Calu3 (cell line): ENCODE data around the gene KCNIP3. TPM values are rescaled to one million over a fixed set of nuclear protein-coding genes. Genes with fewer than 3 reads are reported as not detected.

Experiments used
- BruUV-seq: library from RNA; stranded (reverse); fragments of 400-500 nt; replicated peaks from 2 replicates; lab custom pipeline; 2021; lab: Mats Ljungman, UMichigan
- CTCF ChIA-PET: fragments of 300-600 bp; sonication (Branson Sonifier 250); formaldehyde crosslinking; loops from one replicate; lab custom pipeline; 2022; ENCODE audit warnings: antibody characterized with exemption; lab: Charles Lee
- DNase-seq: peaks from one replicate; pipeline ENCODE4 v3.0.0; 2022
- H3K27ac Mint-ChIP-seq: one replicate; pipeline ENCODE4 v1.8.0; 2022; ENCODE audit warnings: mixed read lengths; ENCODE audit not compliant: unreplicated experiment
- H3K27me3 Mint-ChIP-seq: one replicate; pipeline ENCODE4 v1.8.0; 2022; ENCODE audit warnings: mixed read lengths; ENCODE audit not compliant: unreplicated experiment
- H3K36me3 Mint-ChIP-seq: one replicate; pipeline ENCODE4 v1.8.0; 2022; ENCODE audit warnings: mild to moderate bottlenecking, moderate library complexity, mixed read lengths; ENCODE audit not compliant: insufficient read depth, unreplicated experiment
- H3K4me1 Mint-ChIP-seq: one replicate; pipeline ENCODE4 v1.8.0; 2022; ENCODE audit warnings: mild to moderate bottlenecking, low read depth, mixed read lengths; ENCODE audit not compliant: unreplicated experiment
- H3K4me3 Mint-ChIP-seq: one replicate; pipeline ENCODE4 v1.8.0; 2022; ENCODE audit warnings: mild to moderate bottlenecking, low read depth, moderate library complexity, mixed read lengths; ENCODE audit not compliant: unreplicated experiment
- H3K9me3 Mint-ChIP-seq: one replicate; pipeline ENCODE4 v1.8.0; 2022; ENCODE audit warnings: low read depth, mixed read lengths; ENCODE audit not compliant: unreplicated experiment
- intact Hi-C: fragments of 100-400 bp; cut with micrococcal nuclease; formaldehyde crosslinking; loops from one replicate; pipeline ENCODE4 v1.10.0; 2022; ENCODE audit not compliant: unreplicated experiment
- total RNA-seq: library from RNA; stranded (reverse); gene quantifications from 2 replicates; pipeline ENCODE4 v1.2.3, GENCODE V29; 2022
- TF ChIP-seq, protein P1 (sequence below): fragments of 200-600 bp; IDR thresholded peaks from one replicate; pipeline ENCODE4 v1.8.0; 2022; ENCODE audit warnings: antibody characterized with exemption; ENCODE audit not compliant: unreplicated experiment

KCNIP3 gene
- total RNA-seq, 1 experiment from 2014 or later = 1.1 TPM

- CTCF ChIA-PET = no interaction called here
These were observed 670 bp downstream of the KCNIP3 start for GRCh38 chr2:95297639-95298395.

GRCh38 chr2:95298486-95299111 lies 1.5 kb downstream of the KCNIP3 start:
- no TSS peak for BruUV-seq
- TF ChIP-seq, protein P1, sequence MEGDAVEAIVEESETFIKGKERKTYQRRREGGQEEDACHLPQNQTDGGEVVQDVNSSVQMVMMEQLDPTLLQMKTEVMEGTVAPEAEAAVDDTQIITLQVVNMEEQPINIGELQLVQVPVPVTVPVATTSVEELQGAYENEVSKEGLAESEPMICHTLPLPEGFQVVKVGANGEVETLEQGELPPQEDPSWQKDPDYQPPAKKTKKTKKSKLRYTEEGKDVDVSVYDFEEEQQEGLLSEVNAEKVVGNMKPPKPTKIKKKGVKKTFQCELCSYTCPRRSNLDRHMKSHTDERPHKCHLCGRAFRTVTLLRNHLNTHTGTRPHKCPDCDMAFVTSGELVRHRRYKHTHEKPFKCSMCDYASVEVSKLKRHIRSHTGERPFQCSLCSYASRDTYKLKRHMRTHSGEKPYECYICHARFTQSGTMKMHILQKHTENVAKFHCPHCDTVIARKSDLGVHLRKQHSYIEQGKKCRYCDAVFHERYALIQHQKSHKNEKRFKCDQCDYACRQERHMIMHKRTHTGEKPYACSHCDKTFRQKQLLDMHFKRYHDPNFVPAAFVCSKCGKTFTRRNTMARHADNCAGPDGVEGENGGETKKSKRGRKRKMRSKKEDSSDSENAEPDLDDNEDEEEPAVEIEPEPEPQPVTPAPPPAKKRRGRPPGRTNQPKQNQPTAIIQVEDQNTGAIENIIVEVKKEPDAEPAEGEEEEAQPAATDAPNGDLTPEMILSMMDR = no peak
- peaks cover 43% of the 10 kb centered on the region for H3K27me3 Mint-ChIP-seq
- no peaks in the 10 kb centered on the region for H3K9me3 Mint-ChIP-seq
- H3K27ac Mint-ChIP-seq = no peak overlapping the region
- DNase-seq = no peak
- no peak overlapping the region for H3K4me3 Mint-ChIP-seq
- no peaks in the 10 kb centered on the region for H3K36me3 Mint-ChIP-seq
- H3K4me1 Mint-ChIP-seq = no peaks in the 10 kb centered on the region
- intact Hi-C loops = no loop called here
- CTCF ChIA-PET = no interaction called here

More at GRCh38 chr2:95297639-95298395, 670 bp downstream of the KCNIP3 start:
- TF ChIP-seq, protein P1 = no peak
- no peaks in the 10 kb centered on the region for H3K9me3 Mint-ChIP-seq
- no peak overlapping the region for H3K4me3 Mint-ChIP-seq
- H3K27me3 Mint-ChIP-seq = peaks cover 43% of the 10 kb centered on the region
- H3K4me1 Mint-ChIP-seq = no peaks in the 10 kb centered on the region
- DNase-seq = no peak
- intact Hi-C loops = no loop called here
- H3K27ac Mint-ChIP-seq = no peak overlapping the region
- no TSS peak for BruUV-seq
- no peaks in the 10 kb centered on the region for H3K36me3 Mint-ChIP-seq

DNA sequence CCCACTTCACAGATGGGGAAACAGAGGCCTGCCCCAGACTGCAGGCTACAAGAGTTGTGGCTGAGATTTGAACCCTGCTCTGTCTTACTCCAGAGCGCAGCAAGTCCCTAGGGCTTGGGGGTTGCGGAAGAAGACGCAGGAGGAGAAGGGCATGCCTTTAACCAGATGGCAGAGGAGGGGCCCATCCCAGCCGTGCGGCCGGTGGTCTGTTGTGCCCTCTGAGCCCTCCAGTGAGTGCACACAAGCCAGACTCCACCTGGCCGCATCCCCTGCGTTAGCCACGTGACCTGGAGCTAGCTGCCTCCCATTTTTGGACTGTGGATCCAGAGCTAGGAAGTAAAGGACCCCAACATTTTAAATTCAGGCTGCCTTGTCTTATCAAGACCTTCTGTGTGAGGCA lies 2.8 kb downstream of the KCNIP3 start:
- H3K9me3 Mint-ChIP-seq = no peaks in the 10 kb centered on the region
- TF ChIP-seq, protein P1 = no peak
- intact Hi-C loops = no loop called here
- peaks cover under 1% of the 10 kb centered on the region for H3K4me1 Mint-ChIP-seq
- CTCF ChIA-PET = interaction anchor here (0.7 kb wide), 1 partner anchor 16 kb away, joined by 3 read pairs; no protein-coding TSS in a partner anchor
- peaks cover 43% of the 10 kb centered on the region for H3K27me3 Mint-ChIP-seq
- H3K4me3 Mint-ChIP-seq = no peak overlapping the region
- H3K36me3 Mint-ChIP-seq = no peaks in the 10 kb centered on the region
- no peak for DNase-seq
- H3K27ac Mint-ChIP-seq = no peak overlapping the region
- no TSS peak for BruUV-seq

DNA sequence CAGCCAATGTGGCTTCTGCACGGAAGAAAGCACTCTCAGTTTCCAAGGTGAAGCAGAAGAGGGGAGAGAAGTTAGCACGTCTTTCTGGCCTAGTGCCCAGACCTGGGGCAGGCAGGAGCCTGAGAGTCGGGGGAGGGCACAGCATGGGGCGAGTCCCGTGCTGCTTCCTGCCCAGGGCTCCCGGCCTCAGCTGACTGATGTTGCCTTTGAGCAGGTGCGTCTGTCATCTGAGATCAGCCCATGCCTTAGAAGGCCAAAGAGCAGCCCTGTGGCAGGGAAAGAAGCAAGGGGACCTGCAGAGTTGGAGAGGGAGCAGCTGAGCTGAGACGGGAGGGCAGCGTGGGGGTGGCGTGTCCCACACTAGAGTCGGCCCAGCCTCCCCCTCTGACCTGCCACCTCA lies 3.3 kb downstream of the KCNIP3 start:
- H3K36me3 Mint-ChIP-seq = no peaks in the 10 kb centered on the region
- no peak overlapping the region for H3K4me3 Mint-ChIP-seq
- TF ChIP-seq, protein P1 = no peak
- peaks cover 43% of the 10 kb centered on the region for H3K27me3 Mint-ChIP-seq
- H3K9me3 Mint-ChIP-seq = no peaks in the 10 kb centered on the region
- H3K27ac Mint-ChIP-seq = no peak overlapping the region
- intact Hi-C loops = no loop called here
- no TSS peak for BruUV-seq
- CTCF ChIA-PET = interaction anchor here (0.7 to 1.4 kb wide), 2 partner anchors 8 to 16 kb away, joined by 3 read pairs; no protein-coding TSS in a partner anchor
- peaks cover 5% of the 10 kb centered on the region for H3K4me1 Mint-ChIP-seq
- no peak for DNase-seq
